GM21737 (cell line): ENCODE results near the gene PACSIN2.
"Not testable (repeated sequence)": the region's sequence is repeated elsewhere in the genome, so short reads cannot be mapped to it uniquely, and the experiment has no call there.

ENCODE experiments used
- ATAC-seq: cut with Tn5 transposase; IDR thresholded peaks from one replicate; pipeline ENCODE4 v1.9.1; 2021; ENCODE audit warnings: mild to moderate bottlenecking, moderate library complexity; ENCODE audit not compliant: unreplicated experiment

The PACSIN2 gene

DNA sequence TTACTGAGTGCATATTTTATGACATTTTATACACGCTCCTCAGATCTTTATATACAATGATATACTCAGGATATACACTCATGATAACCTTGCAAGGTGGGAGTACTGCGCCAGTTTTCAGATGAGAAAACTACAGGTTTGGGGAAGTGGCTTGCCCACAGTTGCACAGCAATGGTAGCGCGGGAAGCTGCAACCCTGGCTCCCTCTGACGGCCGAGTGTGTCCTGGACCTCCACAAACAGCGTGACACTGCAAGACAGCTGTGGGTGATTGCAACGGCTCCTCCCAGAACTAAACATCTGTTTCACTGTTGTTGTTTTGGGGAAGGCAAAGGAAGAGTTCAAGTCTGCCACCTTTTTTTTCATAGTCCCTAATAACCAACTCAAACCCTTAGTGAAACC is 47.0 kb downstream of the PACSIN2 start:
- ATAC-seq, result no peak

DNA sequence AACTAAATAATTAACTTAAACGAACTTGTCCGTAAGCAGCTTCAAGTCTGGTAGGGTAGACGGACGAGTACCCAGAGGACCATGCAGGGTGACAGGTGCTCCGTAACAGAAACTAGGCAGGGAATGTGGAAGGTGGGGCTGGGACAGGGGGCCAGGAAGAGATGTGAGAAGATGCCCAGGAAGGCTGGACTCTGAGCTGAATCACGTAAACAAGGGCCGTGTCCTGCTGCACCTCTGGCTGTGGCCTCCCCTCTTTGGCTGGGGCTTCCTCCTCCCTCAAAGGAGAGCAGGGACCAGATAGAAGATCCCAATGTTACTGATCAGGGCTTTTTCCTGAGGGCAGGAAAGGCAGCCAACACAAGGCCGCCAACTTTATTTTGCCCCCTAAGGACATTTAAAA is 47.9 kb downstream of the PACSIN2 start:
- no peak for ATAC-seq

DNA sequence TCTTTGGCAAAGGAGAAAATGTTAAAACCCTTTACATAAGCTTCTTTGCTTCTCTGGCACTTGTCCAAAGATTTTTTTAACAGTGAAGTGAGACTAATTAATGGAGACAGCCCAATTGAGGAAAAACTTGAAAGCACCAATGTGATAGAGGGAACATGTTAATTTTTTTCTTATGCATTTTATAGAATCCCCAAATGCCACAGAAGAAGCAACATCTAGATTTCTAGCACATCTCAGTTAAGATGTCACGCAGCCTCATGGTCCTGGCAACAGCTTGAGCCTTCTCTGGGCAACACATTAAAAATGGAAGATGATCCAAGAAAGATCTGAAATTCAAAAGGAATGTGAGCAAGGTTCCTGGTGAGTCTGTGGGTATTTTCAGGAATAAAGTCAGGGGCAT is 48.5 kb downstream of the PACSIN2 start:
- no peak for ATAC-seq

DNA sequence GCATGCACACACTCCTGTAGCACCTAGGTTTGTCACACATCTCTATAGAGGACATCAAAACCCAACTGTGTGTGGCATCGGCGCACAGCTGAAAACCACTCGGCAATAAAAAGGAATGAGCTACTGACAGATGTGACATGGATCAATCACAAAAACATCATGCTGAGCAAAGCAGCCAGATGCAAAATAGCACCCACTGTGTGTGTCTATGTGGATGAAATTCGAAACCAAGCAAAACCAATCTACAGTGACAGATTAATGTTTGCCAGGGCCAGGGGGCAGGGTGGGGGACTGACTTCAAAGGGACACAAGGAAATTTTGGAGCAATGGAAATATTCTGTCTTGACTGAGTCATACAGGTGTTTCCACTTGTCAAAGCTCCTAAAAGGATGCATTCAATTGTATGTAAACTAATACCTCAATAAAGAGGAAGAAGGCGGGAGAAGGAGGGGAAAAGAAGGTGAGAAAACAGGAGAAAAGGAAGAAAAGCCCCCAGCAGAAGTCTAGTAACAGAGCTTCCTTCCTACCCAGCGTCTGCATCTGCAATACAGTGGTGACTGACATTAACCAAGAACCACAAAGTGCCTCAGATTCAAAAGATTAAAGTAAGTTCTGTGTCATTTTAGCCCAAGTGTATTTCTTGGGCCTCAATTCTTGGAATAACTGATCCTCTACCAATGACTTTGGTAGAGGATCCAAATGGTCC is 49.8 kb downstream of the PACSIN2 start:
- ATAC-seq, result no peak

DNA sequence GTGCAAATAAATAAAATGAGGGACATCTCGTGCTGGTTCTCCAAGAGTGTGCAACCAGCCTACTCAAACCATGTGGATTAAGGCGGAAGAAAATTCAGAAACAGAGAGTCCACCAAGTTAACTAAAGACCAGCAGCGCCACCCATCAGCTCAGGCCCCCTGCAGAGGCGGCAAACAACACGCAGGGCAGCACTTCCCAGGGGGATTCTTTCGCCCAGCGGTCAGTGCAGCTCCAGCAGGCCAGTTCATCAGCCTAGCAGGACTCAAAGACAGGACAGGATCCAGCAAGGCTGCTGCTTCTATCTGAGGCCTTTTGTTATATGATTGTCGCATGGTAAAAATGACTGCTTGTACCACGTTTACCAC is 51.7 kb downstream of the PACSIN2 start:
- no peak for ATAC-seq

DNA sequence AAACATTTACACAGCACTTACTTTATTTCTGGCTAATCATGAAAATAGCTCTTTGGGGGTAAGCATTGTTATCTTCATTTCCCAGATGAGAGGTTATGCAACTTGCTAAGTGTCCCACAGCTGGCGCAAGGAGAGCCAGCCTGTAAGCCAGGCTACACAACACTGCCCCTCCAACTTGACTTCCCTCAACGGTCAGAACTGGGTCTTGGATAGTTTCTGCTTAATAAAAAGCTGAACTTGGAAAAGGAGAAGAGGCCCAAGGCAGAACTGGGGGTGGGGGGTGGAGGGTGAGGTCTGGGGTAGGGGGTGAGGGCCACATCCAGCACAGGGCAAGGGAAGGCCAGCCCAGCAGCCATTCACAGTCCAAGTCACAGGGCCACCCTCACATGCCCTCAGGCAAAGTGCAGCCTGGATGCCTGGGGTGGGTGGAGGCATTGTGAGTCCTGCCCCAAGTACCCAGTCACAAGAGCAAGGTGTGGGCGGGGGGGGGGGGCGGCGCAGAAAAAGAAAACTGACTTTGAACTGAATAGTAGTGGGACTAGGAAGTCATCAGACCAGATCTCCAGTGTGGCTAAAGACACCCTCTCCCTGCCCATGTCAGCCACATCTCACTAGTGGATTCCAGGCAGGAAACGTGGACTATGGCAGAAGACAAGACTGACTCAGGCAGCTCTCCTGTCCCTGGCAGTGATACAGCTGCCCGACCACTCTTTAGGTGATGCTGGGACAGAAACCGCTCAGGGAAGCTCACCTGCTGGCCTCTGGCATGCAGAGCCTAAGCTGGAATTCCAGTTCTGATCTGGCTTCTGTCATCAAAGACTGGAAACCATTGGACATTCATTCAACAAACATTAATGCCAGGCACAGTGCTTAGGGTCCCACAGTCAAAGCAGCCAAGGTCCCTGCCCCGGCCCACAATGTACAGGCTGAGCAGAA is 52.4 kb downstream of the PACSIN2 start:
- no peak for ATAC-seq

DNA sequence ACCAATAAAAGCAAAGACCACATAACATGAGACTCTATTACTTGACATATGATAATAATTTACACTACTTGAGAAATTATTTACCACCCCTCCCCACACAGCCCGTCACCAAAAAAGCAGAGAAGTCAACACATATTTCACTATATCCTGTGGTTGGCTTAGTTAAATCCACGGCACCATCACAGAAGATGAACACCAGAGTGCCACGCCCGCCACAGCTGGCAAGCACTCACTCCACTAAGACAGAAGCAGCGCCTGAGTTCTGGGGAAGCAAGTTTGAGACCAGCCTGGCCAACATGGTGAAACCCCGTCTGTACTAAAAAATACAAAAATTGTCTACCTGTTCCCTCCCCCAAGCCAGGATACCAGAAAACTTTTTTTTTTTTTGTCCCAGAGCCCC is 53.1 kb downstream of the PACSIN2 start:
- no peak for ATAC-seq

DNA sequence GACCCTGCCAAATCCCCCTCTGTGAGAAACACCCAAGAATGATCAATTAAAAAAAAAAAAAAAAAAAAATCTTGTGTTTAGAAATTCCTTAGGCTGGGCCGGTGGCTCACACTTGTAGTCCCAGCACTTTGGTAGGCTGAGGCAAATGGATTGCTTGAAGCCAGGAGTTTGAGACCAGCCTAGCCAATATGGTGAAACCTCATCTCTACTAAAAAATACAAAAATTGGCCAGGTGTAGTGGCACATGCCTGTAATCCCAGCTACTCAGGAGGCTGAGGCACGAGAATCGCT is 53.6 kb downstream of the PACSIN2 start:
- not testable (repeated sequence) for ATAC-seq

DNA sequence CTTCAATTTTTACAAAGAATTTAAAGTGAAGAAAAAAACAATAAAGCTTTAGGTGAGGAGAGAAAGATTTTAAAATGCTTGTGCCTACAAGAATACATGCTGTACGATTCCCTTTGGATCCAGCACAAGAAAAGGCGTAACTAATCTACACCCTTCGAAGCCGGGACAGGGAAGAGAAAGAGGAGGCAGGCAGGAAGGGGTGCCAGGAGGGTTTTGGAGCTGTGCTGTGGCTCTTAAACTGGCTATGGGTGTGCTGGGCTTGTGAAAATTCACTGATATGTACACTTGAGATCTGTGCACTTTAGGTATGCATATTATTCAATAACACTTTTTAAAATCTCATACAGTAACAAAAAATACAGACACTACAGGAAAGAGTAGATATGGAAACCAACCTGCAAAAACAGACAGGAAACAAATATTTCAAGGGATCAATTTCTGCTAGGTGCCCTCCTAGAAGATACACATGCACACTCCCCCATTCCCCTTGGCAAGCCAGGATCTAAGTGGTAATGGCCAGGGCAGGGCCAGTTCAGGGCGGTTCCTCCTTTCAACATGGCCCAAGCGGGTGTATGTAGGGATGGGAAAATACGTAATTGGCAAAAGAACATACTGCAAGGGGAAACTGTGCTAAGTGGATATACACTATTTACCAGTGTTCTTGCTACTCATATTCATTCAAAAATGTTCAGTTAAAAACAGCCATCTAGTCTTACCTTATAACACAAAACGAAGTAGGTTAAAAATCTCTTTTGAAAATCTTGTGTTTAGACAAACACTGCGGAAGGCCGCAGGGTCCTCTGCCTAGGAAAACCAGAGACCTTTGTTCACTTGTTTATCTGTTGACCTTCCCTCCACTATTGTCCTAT is 54.2 kb downstream of the PACSIN2 start:
- ATAC-seq, result no peak

DNA sequence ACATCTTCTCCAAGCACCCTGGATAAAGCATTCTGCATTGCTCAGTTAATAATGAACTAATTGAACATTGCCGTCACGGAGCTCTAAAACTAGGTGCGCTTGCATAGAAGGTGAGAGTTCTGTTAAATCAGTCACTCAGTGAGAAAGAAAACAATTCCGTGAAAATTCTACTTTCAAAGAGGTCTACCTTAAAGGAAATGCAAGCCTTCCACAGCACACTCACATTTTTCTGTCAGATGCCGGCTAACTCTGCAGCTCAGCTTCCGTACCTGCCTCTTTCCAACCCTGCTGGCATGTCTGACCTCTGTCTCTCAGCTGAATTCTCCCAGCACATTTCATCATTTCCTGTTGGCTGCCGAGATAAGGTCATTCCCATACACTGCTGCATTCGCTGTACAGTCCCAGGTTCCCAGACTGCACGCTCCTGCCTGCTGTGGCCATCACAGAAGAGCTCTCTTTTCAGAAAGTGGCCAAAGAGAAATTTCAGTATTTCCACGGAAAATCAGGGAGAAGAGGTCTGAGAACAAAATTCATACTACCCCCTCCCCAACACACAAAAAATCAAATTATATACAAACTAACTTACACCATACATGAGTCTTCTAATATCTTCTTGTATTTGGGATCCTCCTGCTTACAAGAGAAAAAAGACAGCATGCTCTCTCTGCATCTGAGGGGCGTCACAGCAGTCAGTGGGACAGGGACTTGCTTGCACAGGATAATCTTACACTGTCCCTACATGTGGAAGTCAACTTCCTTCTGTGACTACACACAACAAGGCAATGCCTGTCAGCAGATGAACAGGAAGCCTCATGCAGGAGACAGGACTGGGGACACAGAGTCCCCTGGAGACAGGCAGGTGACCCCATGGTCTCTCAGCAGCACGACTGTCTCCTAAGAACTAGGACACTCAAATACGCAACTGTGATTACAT is 55.1 kb downstream of the PACSIN2 start:
- ATAC-seq, result no peak

DNA sequence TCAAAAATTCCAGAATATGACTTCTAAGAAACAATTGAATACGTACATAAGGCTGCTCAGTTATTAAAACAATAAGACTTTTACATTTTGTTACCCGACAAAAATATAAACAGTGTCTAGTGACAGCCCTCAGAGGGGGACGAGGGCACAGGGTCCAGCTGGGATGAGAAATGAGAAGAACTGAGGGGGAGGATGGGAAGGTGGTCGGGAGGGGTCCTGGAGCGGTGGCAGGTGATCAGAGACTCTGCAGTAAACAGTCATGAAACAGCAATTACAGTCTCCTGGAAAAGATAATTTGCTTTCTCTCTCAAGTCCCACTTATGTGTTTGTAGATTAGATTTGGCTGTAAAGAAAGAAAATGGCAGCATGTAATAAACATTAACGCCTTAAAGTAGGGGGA is 56.0 kb downstream of the PACSIN2 start:
- ATAC-seq, result no peak

DNA sequence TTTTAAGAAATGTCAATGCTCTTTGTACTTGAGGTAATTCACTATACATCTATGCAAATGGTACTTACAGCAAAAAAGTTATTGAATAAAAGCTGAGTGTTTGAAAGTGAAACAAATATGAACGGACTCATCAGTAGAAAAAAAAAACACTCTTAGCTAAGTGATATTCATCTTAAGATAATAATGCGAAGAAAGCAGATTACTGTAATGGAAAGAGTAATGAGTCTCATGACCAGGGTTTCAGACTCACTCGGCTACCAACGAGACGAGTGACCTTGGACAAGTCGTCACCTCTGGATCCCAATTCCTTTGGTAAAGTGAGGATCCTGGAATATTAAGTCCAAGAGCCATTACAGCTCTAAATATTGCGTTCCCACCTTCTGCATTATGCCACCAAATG is 57.0 kb downstream of the PACSIN2 start:
- ATAC-seq, result no peak

DNA sequence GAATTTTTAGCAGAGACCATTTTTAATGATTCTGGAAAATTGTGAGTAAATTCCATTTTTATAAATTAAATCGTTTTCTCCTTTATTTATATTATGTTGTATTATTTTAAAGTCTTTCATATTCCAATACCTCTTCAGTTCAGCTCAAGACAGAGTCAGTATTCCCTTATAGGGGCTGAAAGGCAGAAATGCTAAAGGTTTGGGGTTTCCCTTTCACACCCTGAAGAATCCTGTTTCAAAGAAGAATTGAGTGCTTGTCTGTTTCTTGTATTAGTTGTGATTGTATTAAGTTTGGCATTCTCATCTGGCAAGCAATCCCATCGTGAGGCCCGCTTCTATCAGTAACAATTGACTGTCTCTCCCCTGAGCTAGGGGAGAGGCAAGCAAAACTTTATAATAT is 57.4 kb downstream of the PACSIN2 start:
- no peak for ATAC-seq

DNA sequence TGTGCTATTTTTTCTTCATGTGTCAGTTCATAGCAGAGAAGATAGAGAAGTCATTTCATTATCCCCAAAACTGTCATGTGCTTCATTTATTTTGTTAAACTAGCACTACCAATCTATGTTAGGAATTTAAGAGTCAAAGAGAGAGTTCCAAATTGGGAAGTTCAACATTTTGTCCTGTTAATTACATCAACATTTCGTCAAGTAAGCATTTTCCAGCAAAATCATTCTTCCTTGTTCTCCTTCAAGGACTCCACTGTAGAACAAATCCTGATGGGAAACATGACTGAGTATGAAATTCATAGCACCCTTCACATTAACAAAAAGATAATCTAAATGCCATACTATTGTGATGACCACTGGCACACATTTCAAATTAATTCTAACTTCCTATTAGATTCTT is 59.1 kb downstream of the PACSIN2 start:
- ATAC-seq, result no peak

DNA sequence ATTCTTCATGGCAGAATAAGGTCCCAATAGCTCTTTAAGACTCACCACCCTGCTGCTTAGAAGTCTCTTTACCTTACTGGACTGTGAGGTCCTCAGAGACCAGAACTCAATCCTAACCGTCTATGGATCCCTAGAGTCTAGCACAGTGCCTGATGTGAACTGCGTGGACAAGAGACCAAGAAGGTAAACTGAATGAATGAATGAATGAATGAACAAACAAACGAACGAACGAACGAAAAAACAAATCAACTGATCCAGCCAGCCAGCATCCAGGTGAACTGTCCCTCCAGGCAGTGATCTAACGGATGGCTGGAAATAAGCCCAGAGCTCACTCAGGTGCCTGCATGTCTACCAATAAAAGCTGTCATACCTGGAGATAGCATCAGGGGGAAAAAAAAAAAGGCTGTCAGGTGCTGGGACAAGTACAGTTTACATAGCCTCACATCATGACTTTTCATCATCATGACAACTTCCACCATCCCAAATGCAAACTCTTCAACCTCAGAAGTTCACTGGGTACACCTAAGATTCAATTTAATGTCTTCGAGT is 59.8 kb downstream of the PACSIN2 start:
- no peak for ATAC-seq

DNA sequence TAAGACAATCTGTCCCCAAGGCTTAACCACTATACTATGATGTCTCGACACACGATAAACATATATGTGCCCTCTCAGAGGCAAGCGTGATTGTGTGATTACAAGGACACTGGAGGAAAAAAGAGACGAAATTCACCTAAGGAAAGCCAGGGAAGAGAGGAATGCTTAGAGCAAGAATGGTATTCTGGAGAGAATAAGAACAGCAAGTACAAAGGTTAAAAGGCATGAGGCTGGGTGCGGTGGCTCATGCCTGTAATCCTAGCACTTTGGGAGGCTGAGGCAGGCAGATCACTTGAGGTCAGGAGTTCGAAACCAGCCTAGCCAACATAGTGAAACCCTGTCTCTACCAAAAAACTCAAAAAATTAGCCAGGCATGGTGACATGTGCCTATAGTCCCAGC is 61.2 kb downstream of the PACSIN2 start:
- ATAC-seq, result not testable (repeated sequence)

DNA sequence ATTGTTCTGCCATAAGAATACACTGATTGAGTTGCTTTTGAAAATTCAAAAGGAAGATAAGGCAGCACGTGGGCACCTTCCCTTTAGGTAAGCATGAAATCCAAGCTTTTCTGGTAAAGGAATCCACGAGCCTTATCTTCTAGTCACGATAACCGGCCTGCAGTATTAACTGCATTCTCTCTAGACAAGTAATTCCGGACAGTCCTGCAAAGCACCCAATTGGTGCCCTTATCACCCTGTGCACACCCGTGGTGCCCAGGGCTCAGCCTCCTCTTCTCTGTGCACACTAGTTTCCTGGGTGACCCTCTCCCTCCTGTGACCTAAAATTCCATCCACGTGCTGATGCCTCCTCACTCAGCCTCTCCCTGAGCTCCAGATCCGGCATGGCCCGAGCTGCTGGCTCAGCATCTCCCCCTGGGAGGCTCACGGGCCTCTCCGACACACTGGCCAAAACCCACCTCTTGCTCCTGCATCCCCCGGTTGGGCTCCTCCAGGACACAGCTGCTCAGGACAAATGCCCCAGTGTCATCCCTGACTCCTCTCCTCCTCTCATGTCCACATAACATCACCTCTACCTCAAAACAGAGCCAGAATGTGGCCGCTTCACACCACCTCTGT is 63.7 kb downstream of the PACSIN2 start:
- no peak for ATAC-seq

DNA sequence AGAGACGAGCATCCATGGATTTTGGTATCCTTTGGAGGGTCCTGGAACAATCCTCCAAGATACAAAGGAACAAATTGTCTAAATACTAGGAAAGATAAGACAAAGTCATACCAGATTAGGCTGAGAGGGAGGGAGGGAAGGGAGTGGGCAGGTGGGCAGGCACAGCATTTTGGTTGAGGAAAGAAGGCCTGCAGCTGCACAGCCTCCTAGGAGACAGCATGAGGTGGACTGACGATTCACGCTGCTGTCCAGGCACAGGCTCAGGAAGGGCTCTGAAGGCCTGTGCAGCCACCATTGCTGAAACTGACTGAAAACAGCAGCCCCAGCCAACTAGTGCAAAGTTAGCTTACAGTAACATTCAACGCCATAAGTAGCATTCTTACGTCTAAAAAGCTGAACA is 64.7 kb downstream of the PACSIN2 start:
- no peak for ATAC-seq

DNA sequence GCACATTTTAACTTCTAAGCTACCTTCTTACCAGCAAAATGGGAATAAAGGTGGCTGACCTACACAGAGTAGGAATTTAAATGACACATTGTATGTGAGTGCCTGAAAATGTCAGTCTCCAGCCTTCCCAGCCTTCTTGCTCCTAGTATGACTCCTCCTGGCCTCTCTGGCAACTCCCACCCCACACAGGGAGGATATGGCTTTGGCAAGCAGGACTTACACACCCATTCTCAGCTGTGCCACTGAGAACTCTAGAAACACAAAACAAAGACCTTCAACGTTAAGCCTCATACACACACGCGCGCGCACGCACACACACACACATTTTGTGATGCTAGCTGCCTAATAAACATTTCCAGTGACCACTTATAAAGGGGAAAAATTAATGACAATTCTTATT is 65.8 kb downstream of the PACSIN2 start:
- ATAC-seq, result no peak

DNA sequence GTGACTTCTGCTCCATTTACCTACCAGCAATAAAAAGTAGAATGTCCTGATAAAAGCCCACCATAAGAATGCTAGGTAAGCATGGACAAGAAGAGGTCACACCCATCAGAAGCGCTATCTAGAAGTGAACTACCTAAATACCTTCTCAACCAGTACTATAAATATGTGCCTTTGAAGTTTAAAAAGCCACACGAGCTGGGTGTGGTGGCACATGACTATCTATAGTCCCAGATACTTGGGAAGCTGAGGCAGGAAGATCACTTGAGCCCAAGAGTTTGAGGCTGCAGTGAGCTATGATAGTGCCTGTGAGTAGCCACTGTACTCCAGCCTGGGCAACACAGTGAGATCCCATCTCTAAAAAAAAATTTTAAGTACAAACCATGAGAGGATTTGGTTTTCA is 66.7 kb downstream of the PACSIN2 start:
- no peak for ATAC-seq
